GM12892 (cell line): ENCODE data around the gene ASL.

Experiments used
- DNase-seq: peaks from one replicate; pipeline ENCODE4 v3.0.0; 2011; ENCODE audit not compliant: insufficient read length
- FAIRE-seq: peaks from 2 replicates; lab custom pipeline; 2011; peaks lifted over from hg19 to GRCh38; lab: Jason Lieb, UNC
- POLR2A ChIP-seq: IDR thresholded peaks from 2 replicates; pipeline ENCODE4 v1.6.1; 2011; ENCODE audit warnings: low read depth, low read length, control low read depth
- POLR2AphosphoS5 ChIP-seq: IDR thresholded peaks from 2 replicates; pipeline ENCODE4 v1.6.1; 2011; ENCODE audit warnings: low read depth, low read length, control low read depth
- TAF1 ChIP-seq: IDR thresholded peaks from 2 replicates; pipeline ENCODE4 v1.6.1; 2011; ENCODE audit warnings: low read depth, mild to moderate bottlenecking, control low read depth, low read length, borderline replicate concordance

ASL gene

DNA sequence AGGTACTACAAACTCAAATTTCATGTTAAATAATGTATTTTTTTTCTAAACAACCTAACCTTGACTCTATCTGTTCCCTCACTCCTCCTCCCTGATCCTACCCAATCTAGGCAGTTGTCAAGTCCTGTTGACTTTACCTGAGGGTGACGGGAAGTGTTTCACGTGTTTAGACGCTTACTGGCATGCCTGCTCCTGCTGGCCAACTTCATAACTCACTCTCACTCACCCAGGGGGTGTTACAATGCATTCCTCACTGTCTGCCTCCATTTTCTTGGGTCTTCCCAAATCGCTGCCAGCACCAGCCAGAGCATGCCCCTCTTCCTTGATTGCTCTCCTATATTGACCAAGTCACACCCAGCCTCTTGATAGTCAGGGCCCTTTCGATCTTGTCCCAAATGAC is 67.4 kb downstream of the ASL start:
- FAIRE-seq (no peak), DNase-seq (no peak)
- TF ChIP-seq POLR2AphosphoS5 (no peak), POLR2A (no peak), TAF1 (no peak)
